Stimulated activated CD4-positive, alpha-beta T cell treated with anti-CD3 and anti-CD28 coated beads, TNF-alpha, amount 100 ng/mL, for 24 hours (primary cell): ENCODE measurements around the gene PARD3B.
A peak's percentile ranks its signal among the peaks of the same experiment; 100 is the strongest.

Source experiments
- DNase-seq, 3 experiments: peaks; one replicate each; pipeline ENCODE4 v3.0.0-alpha.2; 2020; ENCODE audit warnings: low read depth in 3 of 3

The PARD3B gene

GRCh38 chr2:205556841-205557539, 1011.7 kb downstream of the PARD3B start:
- no peak for DNase-seq

DNA sequence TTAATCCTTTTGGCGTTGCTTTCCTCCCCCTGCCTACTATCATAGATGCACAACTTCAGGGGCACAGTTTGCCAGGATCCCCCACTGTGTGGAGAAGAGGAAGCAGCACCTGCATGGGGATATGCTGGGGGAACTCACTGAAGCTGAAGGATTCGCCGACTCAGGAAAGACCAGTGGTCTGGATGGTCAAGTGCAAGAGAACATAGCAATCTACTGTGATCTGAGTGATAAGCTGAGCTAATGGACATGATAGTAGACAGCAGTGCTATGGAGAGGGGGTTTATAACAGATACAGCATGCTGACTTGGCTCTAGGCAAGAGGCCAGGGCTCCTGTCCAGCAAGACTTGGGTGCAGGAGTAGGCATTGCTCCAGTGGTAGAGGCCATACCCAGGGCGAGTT, 1012.6 kb downstream of the PARD3B start:
- DNase-seq: no peak

- no peak for DNase-seq
Observed at GRCh38 chr2:205561441-205561840, 1016.2 kb downstream of the PARD3B start.

DNA sequence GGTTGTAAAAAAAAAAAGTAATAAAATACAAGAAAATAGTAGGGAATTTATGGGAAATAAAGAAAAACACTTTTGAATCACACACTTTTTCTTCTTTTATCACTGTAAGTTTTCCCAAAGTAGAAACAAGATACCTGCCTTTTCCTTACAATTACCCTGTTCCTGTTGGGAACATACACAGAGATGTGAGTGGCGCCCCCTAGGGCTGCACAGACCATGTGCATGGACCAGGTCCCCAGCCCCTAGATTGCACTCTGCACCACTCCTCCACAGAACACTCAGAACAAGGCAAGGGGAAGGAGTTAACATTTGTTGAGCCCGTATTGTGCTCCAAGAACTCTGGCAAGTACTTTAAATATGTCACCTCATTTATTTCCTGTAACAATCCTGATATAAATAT, 1018.4 kb downstream of the PARD3B start:
- peak in 1 of 3 experiments; percentile 27 for DNase-seq

- no peak for DNase-seq
Observed at GRCh38 chr2:205564346-205565141, 1019.3 kb downstream of the PARD3B start.

- DNase-seq: no peak
Observed at GRCh38 chr2:205565142-205565522, 1019.9 kb downstream of the PARD3B start.

- no peak for DNase-seq
Observed at GRCh38 chr2:205566606-205567168, 1021.4 kb downstream of the PARD3B start.

DNA sequence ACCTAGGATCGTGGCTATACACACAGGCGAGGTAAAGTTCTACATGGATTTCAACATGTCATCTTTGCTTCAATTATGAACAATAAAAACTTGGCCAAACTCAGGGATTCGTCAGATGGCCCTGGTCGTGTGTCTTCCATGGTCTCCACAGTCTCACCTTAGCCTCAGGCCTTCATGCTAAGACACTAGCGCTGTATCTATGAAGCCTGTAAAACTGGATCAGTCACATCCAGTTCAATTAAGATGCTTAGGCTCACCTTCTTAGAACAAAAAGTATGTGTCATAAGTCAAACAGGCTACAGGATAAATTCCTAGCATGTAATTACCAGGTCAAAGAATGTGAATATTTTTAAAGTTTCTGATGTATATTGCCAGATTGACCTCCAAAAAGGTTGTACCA, 1023.3 kb downstream of the PARD3B start:
- no peak for DNase-seq

GRCh38 chr2:205570648-205571047, 1025.4 kb downstream of the PARD3B start:
- DNase-seq: no peak

GRCh38 chr2:205571360-205571959, 1026.2 kb downstream of the PARD3B start:
- DNase-seq: no peak

GRCh38 chr2:205574001-205574400, 1028.7 kb downstream of the PARD3B start:
- DNase-seq: no peak

GRCh38 chr2:205579335-205579734, 1034.1 kb downstream of the PARD3B start:
- no peak for DNase-seq

GRCh38 chr2:205580212-205580987, 1035.1 kb downstream of the PARD3B start:
- DNase-seq: no peak

DNA sequence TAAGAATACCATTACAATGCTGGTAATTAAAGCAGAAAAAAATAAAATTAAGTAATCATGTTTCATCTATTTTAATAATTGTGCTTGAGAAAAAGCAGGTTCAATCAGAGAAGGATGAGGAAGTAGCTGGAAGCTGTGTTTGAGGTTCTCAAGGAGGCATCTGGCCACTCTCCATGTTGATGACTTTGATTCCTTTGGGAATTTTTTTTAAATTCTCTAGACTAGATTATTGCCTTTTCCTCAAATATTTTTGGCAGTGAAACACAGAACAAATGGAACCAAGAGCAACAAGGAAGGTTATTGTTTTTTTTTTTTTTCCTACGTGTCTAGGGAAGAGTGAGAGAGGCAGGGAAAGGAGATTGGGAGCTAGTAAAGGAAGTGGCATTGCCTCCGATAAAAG, 1037.1 kb downstream of the PARD3B start:
- DNase-seq: no peak

DNA sequence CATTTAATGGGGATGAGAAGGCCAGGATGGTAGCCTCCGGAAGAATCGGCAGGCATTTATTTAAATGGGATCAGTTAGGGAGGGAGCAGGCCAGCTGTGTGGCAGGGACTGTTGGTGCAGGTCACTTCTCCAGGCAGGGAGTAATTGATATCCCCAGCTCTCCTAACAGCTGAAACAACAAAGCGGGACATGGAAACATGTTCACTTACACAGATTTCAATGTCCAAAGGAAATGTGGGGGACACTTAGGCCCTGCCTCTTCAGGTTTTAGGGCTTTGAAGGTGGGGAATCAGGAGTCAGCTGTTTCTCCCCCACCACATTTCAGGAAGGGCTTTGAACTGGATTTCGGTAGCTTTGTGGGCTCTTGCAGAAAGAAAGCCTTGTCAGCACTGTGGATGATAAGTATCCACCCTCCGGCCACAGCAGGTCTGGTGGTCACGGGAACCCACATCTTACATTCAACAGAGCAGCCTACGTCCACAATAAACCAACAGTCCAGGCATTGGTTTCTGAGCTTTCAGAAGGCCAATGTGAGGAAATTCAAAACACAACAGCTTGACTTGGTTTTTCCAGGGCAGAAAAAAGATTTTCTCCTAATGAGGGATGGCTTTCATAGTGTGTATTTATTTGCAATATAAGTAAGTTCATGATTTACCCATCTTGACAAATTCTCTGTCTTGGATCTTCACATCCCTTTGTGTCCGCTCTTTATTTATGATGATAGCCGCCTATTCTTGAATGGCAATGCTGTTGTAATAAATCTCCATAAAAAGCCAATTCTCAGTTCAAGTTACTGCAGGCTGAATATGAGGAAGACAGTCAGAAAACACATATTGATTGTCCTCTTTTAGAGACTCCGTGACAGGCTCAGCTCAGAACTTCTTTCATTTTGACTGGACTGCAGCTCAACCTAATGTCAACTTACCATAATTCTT, 1040.4 kb downstream of the PARD3B start:
- DNase-seq: no peak

- DNase-seq: no peak
Observed at GRCh38 chr2:205586626-205587025, 1041.4 kb downstream of the PARD3B start.

GRCh38 chr2:205589479-205589878, 1044.2 kb downstream of the PARD3B start:
- DNase-seq: no peak

- DNase-seq: no peak
Observed at GRCh38 chr2:205590759-205591158, 1045.5 kb downstream of the PARD3B start.

GRCh38 chr2:205593891-205594290, 1048.6 kb downstream of the PARD3B start:
- DNase-seq: no peak

DNA sequence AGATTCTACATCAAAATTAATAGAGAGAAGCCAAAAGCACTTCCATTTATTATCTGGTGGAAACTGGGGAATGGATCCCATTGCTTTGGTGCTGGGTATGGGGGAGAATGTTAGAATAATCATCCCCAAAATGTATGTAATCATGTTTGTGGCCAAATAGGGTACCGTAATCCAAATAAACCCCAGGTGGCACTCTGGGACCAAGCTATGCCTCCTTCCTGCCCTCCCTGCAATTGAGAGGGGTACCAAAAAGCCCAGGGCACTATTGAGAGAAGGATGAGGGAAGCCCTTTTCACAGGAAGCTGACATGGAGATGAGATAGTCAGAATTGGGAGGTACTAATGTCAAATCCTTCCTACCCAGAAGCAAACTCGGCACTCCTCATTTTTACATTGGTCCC, 1051.3 kb downstream of the PARD3B start:
- DNase-seq: no peak
